Spleen (tissue), 7 donors: ENCODE results near the gene PSMG3.

Experiments
- CTCF ChIP-seq, 11 experiments: fragments of 200-600 bp in 7 of 11; fragments of 450-650 bp in 4 of 11; sonication (generic) in 4 of 11; IDR thresholded peaks in 8 of 11; conservative IDR thresholded peaks in 3 of 11; 1 replicate in 7 of 11; 2 replicates in 4 of 11; pipeline versions ENCODE4 v1.4.0 to v1.8.0; 2016 to 2021; ENCODE audit warnings: antibody characterized with exemption in 11 of 11, inconsistent platforms in 4 of 11, mild to moderate bottlenecking in 1 of 11
- POLR2A ChIP-seq, 3 donors: fragments of 450-650 bp; IDR thresholded peaks; one replicate each; pipeline ENCODE4 v1.5.1; 2017; ENCODE audit warnings: antibody characterized with exemption in 3 of 3, mild to moderate bottlenecking in 1 of 3
- donor health status: DM: no; HTN: no; CAD: no; lungs with moderate emphysema.
- donor health status: DM: no; HTN: no; CAD: no.
- donor health status: DM: no; HTN: no; CAD: no.

- TF ChIP-seq CTCF (IDR thresholded peaks at IDR 0.05 in 8 of 11, conservative IDR thresholded peaks at IDR 0.05 in 3 of 11) (no peak), POLR2A (IDR thresholded peaks at IDR 0.05) (no peak)
These were observed 10.7 kb upstream of the PSMG3 start for GRCh38 chr7:1580422-1581030.
